Inflammatory macrophage treated with lipopolysaccharide for 4 hours (primary cell): ENCODE results near the gene RNF150.
"Not testable (repeated sequence)": the region's sequence is repeated elsewhere in the genome, so short reads cannot be mapped to it uniquely, and the experiment has no call there.

Source experiments
- DNase-seq: peaks from one replicate; pipeline ENCODE4 v3.0.0-alpha.2; 2020

Gene RNF150

DNA sequence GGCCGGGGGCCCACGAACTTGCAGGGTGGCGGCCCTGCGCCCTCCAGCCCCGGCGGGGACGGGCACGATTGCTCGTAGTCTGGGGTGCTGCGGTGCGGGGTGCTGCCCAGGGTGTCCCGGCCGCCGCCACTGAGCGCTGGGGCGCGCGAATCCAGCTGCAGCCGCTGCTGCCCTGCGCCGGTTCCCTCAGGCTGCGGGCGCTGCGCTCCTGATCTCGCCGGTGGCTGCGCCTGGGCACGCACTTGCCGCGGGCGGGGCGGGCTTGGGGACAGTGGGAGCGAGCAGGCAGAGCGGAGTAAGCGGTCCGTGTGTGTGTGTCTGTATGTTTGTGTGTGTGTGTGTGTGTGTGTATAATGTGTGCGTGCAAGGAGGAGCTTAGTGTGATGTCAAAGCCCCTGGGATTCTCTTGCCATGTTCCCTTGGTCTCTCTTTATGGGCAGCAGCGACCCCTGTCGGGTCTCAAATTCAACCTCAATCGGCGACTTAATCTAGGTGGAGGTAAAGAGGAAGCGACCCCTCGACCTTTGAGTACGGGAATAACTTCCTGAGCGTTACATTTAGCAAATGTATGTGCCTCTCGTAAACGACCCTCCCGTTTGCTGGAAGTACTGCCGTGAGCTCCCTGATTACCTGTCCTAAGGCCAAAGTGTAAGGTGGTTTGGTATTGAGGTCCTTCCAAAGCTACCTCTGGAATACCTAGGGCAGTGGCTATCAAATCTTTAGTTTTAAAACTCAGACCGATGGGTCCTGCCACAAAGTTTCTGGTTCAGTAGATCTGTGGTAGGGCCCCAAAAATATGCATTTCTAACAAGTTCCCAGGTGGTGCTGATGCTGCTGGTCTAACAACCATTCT lies at the start of gene RNF150:
Gene RNF150, minus strand, starts transcription at position 324 of the 853 bp plus-strand sequence.
- DNase-seq: peak; percentile 50

DNA sequence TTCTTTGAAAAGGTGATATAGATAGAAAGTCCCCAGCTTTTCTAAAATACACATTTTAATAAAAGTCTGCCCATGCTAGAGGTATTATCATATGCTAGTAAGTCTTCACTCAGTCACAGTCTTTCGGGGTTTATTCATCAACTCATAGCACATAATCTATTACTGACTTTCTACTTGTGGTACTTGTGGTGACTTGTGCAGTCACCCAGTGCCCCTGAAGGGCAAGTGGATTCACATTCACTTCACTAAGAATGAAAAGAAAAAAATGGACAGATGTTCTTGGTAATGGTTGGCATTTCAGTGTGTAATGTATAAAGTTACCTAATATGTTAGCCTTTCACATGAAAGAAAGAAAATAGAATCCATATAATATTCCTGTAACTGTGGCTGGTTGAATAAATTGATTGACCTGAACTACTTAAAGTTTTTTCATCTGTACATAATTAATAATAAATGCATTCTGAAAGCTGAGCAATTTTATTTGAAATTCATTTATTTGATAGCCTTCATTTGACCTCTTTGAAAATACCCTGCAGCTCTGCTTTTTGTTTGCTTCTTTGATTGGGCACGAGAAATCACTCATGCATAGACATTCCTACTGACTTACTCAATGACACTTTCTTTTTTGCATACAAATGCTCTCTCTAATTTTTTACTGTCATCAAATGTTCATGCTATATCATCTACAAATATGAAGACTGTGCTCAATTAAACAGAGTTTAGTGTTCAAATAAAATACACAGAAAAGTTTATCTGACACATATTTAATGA lies 47.9 kb upstream of the RNF150 start:
- DNase-seq: no peak

DNA sequence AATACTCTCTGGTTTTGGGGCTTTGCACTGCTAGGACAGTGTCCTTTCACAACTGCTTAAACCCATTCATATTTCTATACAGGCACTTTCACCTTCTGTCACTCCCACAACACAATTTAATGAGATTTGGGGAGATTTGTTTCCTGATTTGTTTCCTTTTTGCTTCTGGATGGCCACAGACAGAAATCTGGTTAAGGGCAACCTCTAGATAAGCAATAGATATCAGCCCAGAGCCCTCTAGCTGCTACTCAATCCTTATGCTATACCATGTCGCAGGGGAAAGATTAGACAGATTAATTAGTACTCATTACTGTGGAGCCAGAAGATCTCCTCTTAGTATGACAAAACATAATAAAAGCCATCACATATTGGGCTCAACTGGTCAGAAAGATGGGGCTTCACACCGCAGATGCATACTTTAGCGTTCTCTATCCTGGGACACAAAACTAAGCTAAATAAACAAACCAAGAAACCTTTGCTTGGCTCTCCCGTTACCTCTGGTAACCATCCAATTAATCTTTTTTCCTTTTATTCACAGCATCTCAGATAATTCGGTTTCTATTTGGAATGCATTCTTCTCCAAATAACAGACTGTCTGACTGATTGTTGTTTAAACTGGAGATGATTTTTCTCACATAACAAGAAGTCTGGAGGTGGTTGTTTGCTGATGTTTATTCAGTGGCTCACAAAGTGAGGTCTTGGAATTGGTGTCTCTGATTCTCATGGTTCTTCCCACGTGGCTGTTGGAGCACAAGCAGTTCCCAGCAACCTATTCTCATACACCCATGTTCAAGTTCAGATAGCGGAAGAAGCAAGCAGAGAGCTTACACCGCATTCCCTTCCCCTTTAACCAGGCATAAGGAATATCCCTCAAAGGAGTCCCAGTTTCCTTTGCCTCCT lies 46.5 kb upstream of the RNF150 start:
- DNase-seq: no peak

DNA sequence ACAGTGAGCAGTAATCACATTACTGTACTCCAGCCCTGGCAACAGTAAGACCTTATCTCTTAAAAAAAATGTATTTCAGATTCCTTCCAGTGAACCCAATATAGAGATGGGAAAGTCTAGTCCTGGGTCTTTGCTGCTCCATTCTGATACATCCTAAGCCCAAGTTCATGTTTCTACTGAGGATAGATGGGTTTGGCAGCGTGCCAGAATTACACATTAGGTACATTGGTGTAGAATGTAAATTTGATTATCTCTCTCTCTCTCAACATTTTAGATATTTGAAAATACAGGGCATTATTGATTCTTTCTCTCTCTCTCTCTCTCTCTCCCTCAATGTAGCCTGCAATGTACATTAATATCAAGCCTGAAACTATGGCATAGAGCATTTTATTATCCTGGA lies 43.9 kb upstream of the RNF150 start:
- DNase-seq: no peak

DNA sequence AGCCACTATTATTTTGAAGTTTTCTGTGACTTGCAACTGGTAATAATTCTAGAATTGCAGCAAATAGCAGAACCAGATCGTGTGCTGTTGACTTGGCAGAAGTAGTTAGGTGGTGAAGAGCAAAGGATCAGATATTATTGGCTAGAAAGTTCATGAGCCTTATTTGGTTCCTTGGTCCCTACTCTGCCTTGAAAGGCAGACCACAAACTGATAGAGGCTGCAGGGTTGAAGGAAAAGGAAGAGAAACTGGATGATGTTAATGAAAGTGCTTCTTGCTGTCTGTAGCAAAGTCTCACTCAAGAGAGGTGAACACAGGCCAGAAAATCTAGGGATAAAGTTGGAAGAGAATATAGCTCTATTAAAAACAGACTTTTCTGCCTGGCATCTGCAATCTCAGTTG lies 41.2 kb upstream of the RNF150 start:
- DNase-seq: peak; percentile 6

DNA sequence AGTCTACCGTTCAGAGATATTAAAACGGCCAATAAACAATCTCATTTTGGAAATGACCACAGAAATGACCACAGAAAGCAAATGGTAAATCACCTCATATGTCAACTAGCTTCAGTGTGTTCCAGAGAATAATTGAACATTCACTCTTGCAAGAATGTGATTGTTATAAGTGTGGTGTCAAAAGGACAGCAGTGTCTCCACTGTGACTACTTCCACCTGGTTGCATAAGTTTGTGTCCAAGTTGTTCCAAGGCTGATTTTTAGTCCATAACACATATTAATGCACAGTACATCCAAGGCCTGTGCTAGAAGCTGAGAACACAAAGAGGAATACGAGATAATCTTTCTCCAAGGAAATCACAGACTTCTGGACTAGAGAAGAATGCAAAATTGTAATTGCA lies 37.4 kb upstream of the RNF150 start:
- no peak for DNase-seq

DNA sequence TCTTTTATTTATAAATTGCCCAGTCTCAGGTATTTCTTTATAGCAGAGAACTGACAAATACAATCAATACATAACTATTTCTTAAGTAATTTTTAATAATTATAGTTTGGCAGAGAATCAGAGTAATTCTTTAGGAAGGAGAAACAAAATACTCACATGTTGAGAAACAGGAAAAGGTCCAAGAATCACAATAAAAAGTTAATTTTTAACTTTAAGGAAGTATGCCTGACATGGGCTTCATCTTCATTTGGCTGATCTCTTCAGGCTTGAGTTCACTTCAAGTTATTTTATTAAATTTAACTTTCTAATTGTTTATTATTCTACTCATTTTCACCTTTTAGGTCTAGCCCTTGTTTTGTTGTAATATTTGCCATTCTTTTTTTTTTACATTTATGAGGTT lies 36.1 kb upstream of the RNF150 start:
- DNase-seq: no peak

DNA sequence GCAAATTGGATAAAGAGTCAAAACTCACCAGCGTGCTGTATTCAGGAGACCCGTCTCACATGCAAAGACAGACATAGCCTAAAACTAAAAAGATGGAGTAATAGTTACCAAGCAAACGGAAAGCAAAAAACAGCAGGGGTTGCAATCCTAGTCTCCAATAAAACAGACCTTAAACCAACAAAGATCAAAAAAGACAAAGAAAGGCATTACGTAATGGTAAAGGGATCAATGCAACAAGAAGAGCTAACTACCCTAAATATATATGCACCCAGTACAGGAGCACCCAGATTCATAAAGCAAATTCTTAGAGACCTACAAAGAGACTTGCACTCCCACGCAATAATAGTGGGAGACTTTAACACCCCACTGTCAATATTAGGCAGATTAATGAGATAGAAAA lies 31.7 kb upstream of the RNF150 start:
- not testable (repeated sequence) for DNase-seq

DNA sequence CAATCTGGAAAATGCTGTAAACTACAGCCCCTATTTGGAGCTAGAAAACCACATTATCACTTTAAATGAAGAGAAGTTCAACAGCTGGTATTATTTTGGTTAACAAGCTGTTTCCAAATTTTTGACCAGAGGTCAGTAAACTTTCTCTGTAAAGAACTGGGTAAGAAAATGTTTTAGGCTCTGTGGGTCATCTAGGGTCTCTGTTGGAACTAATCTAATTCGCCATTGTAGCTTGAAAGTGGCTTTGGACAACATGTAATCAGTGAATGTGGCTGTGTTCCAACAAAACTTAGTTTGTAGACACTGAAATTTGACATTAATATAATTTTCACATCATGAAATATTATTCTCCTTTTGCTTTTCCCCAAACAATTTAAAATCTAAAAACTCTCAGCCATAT lies 25.8 kb upstream of the RNF150 start:
- no peak for DNase-seq

DNA sequence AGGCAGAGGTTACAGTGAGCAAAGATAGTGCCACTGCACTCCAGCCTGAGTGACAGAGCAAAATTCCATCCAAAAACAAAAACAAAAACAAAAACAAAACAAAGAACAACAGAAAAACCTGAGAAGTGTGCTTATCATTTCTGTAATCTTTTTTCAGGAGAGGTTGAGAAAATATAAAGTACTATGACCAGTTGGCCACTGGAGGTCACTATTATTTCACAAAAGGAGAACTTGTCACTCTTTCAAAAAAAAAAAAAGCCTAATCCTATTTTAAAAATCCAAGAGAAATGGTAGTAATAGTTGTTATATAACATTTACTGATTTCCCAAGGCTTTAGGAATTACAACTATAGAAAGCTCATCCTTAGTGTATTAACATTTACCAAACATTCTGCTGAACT lies 24.9 kb upstream of the RNF150 start:
- peak; percentile 41 for DNase-seq

DNA sequence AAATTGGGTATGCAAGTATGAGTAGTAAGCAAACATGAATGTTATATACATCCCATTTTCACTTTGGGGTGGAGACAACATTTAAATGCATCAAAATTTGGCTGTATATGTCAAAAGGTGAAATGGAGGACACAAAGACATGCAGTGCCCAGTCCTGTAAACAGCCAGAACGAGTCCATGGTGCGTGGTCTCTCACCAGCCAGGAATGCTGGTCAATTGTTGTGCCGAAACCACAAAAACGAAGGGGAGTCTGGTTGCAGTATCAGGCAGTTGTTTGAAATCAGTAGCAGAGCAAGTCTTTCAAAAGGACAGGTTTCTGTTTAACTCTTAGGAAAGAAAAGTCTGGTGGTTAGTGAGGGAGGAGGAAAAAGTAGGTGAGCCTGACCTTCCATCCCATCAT lies 22.3 kb upstream of the RNF150 start:
- DNase-seq: no peak

DNA sequence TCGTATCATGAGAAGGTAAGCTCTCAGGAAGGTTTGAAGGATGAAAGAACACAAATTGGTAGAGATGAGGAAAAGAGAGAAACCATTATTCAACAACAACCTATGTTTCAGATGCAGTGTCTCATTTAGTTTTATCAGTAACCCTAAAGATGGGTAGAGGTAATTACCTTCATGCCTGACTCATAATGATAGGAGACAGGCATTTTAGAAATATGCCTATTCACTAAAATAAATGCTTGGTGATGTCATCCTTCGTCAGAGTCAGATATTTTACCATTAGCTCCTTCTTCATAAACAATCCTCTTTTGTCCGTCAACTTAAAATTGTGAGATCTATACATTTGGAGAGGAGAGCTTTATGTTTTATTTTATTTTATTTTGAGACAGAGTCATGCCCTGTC lies 21.5 kb upstream of the RNF150 start:
- no peak for DNase-seq

DNA sequence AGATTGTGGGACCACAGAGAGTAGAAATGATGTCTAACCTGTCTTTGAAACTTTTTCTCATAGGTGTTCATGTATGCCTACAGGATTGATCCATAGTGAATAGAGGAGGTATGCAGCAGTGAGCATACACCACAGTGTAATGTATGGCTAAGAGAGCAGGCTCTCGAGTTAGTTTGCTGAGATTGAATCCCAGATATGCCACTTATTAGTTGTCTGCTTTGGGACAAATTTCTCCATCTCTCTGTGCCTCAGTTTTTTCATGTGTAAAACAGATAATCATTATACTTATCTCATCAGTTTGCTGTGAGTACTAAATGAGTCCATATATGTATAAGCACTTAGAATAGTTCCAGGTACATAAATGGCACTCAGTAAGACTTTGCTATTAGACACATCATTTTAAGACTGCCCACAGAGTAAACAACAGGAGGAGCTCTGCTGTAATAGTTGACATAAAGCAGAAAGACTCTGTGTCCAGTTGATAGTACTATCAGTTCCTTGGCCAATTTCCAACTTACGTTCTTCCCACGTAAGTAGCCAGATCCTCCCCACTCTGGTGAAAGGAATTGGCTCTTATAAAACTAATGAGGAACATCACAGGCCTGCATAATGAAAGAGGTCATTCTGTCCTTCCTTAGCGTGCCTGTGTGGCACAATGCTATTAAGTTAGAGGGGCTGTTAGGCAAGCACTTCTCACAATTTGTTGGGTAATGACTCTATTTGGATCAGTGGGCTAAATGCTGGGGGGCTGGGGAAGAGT lies 20.7 kb upstream of the RNF150 start:
- no peak for DNase-seq

DNA sequence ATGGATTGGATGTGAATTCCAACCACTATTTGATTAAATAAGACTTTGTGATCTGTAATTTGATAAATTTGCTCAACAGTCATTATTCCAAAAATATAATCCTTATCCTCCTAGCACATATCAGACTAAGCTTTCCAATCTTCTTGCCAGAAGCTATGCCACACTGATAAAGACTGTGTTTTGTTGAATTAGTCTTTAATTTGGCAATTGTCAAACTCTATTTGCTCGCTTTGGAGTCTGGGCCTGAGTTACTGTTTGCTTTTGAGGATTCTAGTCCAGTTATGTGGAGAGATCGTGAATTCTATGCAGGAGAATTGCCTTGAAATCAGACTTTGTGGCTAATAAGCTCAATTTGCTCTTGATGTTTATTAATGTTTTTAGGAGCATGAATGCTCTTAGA lies 10.9 kb upstream of the RNF150 start:
- DNase-seq: no peak

DNA sequence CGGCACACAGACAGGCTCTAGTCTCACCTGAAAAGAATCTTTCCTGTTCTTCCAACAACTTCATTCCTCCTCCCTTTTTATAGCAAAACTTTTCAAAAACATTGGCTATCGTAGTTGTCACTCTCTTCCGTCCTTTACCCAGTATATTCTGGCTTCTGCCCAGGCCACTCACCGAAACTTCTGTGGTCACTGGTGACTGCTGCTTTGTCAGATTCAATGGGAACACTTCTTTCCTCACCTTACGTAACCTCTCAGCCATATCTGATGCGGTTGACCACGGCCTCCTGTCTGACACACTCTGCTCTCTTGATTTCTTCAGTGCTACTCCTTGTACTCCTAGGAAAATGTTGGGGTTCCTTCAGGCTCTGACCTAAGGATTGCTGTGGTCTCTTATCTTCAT lies 9.2 kb upstream of the RNF150 start:
- DNase-seq: no peak

DNA sequence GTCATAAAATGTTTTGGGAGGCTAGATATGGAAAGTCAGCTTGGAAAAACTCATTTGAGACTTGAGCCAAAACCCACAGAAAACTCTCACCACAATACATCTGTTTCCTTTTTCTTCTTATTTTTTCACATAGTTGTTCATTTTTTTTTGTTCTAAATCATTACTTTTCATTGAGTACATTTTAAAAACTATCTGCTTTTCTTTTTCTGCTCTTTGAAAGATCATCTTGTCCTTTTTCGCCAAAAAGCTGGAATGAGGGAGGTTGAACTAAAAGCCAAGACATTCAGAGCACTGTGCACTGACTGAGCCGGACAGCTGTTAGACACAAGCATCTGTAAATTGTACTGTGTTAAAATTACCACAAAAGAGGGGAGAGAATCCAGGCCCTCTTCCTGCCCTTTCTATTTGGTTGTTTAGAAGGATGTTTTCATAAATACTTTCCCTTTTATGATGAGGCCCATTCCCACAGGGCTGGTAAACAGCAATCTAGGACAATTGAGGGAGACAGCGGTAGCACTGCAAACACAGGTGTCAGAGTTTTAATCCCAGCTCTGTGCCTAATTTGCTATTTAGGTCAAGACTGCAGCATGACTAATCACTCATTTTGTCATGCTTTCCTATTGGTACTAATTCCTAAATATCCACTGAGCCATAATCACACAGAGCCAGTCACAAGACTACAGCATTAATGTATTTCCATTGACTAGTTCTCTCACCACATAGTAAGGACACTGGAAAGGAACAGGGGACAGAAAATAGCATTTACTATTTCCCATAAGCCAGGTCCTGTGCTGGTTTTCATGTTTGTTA lies 7.3 kb upstream of the RNF150 start:
- no peak for DNase-seq

DNA sequence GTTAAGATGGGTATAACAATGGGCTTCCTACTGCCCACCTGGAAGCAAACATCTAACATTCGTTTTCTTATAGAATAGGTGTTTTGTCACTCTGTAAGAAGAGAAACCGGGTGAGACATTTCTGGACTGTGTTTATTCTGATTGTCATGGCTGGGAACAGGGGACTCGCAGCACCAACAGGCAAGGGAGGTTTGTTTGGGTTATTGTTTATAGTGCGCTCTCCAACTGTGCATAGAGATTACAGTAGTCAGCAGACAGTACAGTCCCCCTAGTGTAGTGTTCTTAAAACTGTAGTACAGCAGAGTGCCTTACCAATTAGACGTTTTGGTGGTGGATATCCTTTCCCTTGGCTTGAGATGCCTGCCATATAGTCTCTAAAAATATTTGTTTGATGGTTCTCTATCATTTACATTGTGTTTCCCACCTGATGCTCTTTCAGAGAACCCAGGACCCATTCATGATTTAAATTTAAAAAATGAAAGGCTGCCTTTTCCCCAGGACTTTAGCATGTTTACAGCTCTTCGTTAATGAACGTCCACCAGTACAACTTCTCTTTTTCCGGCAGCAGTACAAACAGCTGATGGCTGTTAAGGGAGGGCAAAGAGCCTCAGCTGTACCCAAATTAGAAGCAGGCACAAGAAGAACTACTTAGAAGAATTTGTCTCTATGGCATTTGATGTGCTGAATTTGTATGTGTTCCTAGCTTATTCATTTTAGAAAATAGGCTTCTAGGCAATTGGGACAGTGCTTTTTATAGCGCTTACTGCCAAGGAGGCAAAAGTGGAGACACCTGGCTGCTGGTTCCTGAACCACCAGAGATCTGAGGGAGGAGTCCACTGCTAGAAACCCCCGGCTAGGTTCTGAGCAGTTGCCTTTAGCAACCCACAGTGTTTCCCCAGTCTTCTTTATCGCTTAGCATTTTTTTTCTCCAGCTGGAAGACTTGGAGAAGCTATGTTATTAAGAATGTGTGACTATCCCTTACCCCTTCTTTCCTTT lies 1.0 kb upstream of the RNF150 start:
- DNase-seq: no peak

DNA sequence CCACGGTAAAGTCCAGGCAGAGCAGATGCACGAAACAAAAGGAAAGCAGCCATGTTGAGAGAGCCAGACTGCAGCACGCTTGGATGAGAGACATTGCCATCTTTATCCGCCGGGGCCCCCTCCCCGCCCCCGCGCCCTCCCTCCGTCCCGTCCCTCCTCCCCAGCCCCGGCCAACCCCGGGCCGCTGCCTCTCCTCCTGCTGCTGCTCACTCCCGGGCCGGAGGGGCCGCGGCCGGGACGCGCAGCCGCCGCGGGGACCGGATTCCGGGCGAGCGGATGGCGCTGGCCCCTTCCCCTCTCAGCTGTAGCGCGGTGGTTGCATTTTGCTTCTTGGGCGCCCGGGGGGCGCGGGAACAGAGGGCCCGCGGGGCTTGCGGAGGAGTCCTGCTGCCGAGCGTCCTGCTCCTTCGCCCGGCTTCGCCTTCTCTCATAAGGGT lies 542 bp downstream of the RNF150 start:
- no peak for DNase-seq

DNA sequence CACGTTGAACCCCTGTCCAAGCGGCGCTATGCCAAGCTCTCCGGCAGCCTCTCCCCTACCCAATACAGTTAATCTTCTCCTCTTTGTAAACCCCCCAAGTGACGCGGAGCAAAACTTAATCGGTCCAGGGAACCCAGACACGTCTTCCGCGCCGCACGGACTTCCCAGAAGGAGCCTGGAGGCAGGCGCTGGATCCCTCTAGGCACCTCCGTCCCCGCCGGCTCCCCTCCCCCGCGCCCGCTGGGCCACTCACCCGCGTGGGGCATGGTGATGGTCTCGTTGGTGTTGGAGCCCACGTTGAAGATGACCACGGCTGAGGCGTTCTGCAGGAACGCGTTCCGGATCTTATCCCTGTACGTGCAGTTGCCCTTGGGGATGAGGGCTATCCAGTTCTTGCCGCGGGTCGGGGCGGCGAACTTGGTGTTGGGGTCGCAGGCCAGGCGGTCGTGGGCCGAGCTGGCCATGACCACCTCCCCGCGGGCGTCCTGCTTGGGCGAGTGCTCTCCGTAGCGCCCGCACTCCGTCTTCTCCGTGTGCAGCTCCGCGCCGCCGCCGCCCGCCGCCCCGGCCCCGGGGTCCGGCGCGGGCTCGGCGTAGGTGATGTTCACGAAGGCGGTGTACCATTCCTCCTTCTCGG lies 1.1 kb downstream of the RNF150 start:
- DNase-seq: no peak

DNA sequence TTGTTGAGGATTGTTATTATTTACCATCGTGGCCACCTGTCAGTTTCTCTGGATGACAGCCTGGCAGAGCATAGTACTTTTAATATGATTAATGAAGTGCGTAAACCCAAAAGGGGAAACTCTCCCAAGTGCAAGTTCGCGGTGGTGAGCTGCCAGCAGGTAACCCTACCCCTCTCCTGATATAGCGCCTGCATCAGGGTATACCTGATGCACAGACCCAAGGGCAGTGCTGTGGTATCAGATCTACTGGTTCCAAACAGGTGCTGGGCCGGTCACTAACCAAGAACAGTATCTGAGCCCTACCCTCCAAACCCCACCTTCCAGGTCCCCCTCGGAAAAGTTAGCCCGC lies 1.6 kb downstream of the RNF150 start:
- DNase-seq: no peak
